LNCAP (cell line): ENCODE measurements around the gene TIMM13.

ENCODE experiments used
- CTCF ChIP-seq: fragments of 450-650 bp; IDR thresholded peaks from 2 replicates; pipeline ENCODE4 v1.5.1; 2017; ENCODE audit warnings: mild to moderate bottlenecking

The TIMM13 gene

GRCh38 chr19:2436926-2437325, 9.5 kb upstream of the TIMM13 start:
- TF ChIP-seq CTCF: no peak

- no peak for TF ChIP-seq CTCF
These were observed 9.0 kb upstream of the TIMM13 start for GRCh38 chr19:2436384-2436783.

GRCh38 chr19:2434721-2435265, 7.4 kb upstream of the TIMM13 start:
- TF ChIP-seq CTCF: no peak

GRCh38 chr19:2434267-2434666, 6.9 kb upstream of the TIMM13 start:
- TF ChIP-seq CTCF: no peak

- no peak for TF ChIP-seq CTCF
These were observed 6.5 kb upstream of the TIMM13 start for GRCh38 chr19:2433854-2434253.

- TF ChIP-seq CTCF: no peak
These were observed 4.9 kb upstream of the TIMM13 start for GRCh38 chr19:2432131-2432848.

- TF ChIP-seq CTCF: no peak
These were observed 4.1 kb upstream of the TIMM13 start for GRCh38 chr19:2431318-2432055.
